ENCODE data around the gene C16orf92. TPM values are rescaled to one million over a fixed set of nuclear protein-coding genes. Genes with fewer than 3 reads are reported as not detected.

Gene C16orf92
- total RNA-seq, 4 donors from 2014 or later = not detected

DNA sequence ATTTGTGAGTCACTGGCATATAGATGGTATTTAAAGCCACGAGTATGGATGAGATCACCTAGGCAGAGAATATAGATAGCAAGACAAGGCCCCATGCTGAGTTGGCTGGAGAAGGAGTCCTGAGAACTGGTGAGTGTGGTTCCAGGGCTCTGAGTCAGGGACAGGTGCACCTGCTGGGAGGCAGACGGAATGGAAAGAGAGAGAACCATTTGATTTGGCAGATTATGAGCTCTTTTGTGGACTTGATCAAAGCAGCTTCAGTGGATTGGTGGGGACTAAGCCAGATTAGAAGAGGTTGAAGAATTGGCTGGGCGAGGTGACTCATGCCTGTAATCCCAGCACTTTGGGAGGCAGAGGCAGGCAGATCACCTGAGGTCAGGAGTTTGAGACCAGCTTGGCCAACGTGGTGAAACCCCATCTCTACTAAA lies 4.3 kb upstream of the C16orf92 start:
- Histone ChIP-seq H3K9me3 (no peaks in the 10 kb centered on the region), H3K27me3 (no peaks in the 10 kb centered on the region), H3K27ac (replicated peaks in 1 of 4) (no peak overlapping the region), H3K36me3 (no peaks in the 10 kb centered on the region), H3K4me1 (peaks cover 6 to 14% (median 13%) of the 10 kb centered on the region in 4 donors), H3K4me3 (no peak overlapping the region)
- no peak for TF ChIP-seq POLR2AphosphoS5 (IDR thresholded peaks at IDR 0.05)
- TF ChIP-seq, protein P1, sequence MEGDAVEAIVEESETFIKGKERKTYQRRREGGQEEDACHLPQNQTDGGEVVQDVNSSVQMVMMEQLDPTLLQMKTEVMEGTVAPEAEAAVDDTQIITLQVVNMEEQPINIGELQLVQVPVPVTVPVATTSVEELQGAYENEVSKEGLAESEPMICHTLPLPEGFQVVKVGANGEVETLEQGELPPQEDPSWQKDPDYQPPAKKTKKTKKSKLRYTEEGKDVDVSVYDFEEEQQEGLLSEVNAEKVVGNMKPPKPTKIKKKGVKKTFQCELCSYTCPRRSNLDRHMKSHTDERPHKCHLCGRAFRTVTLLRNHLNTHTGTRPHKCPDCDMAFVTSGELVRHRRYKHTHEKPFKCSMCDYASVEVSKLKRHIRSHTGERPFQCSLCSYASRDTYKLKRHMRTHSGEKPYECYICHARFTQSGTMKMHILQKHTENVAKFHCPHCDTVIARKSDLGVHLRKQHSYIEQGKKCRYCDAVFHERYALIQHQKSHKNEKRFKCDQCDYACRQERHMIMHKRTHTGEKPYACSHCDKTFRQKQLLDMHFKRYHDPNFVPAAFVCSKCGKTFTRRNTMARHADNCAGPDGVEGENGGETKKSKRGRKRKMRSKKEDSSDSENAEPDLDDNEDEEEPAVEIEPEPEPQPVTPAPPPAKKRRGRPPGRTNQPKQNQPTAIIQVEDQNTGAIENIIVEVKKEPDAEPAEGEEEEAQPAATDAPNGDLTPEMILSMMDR (IDR thresholded peaks at IDR 0.05) = no peak
- no peak for TF ChIP-seq POLR2A (IDR thresholded peaks at IDR 0.05; ENCODE audit: low read depth)
- no peak for TF ChIP-seq EP300 (IDR thresholded peaks at IDR 0.05)
- intact Hi-C loops (cut with DNase I) = no loop called here
- DNase-seq (ENCODE audit: extremely low spot score) = no peak
- 75% methylated on average over 4 of the region's 4 CpGs for WGBS

DNA sequence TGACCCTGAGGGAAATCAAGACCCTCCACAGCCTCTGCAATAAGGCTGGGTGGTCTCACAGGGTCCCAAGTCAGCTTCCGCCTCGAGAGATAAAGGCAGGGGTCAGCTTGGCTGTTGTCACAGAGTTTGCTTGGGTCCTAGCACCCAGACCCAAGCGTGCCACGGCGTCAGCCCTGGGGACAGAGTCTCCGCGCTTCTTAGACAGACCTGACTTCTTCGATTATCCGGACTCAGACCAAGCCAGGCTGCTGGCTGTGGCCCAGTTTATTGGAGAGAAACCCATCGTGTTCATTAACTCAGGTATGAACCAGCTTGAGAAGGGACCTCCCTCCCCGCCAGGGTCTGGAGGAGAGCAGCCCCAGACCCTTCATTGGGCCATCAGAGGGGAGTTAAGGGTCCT lies 588 bp downstream of the C16orf92 start:
- Histone ChIP-seq H3K27me3 (peaks cover 0 to 38% (median 0%) of the 10 kb centered on the region in 4 donors), H3K27ac (replicated peaks in 1 of 4) (no peak overlapping the region), H3K4me3 (no peak overlapping the region), H3K9me3 (no peaks in the 10 kb centered on the region), H3K36me3 (no peaks in the 10 kb centered on the region), H3K4me1 (peaks cover 6 to 14% (median 13%) of the 10 kb centered on the region in 4 donors)
- intact Hi-C loops (cut with DNase I) = no loop called here
- TF ChIP-seq EP300 (IDR thresholded peaks at IDR 0.05) (no peak), POLR2A (IDR thresholded peaks at IDR 0.05; ENCODE audit: low read depth) (no peak)
- TF ChIP-seq, protein P1 (IDR thresholded peaks at IDR 0.05) = no peak
- no peak for DNase-seq (ENCODE audit: extremely low spot score)
- WGBS = 81% methylated on average over 9 of the region's 11 CpGs

DNA sequence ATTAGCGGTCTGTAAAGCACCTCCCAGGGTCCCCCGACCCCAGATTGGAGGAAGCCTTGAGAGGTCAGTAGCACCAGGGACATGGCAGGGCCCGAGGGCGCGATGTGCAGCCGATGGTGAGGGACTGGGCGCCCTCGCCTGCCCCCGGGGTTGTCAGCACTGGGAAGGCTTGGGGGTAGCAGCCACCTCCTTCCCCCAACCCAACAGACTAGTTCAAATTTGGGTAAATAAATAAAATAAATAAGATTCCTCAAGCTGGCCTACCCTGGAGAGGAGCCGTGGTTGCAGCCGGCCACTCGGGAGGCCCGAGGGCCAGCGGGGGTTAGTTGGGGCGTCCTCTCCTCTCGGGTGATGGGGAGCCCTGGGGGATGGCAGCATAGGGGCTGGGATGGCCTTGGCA lies 1.5 kb downstream of the C16orf92 start:
- Histone ChIP-seq H3K36me3 (no peaks in the 10 kb centered on the region), H3K27ac (replicated peaks in 1 of 4) (no peak overlapping the region), H3K9me3 (no peaks in the 10 kb centered on the region), H3K4me1 (peaks cover 6 to 14% (median 13%) of the 10 kb centered on the region in 4 donors), H3K4me3 (no peak overlapping the region), H3K27me3 (peaks cover 0 to 46% (median 4%) of the 10 kb centered on the region in 4 donors)
- intact Hi-C loops (cut with DNase I) = no loop called here
- DNase-seq (ENCODE audit: extremely low spot score) = no peak
- TF ChIP-seq EP300 (IDR thresholded peaks at IDR 0.05) (no peak), POLR2A (IDR thresholded peaks at IDR 0.05; ENCODE audit: low read depth) (no peak), POLR2AphosphoS5 (IDR thresholded peaks at IDR 0.05) (no peak)
- TF ChIP-seq, protein P1 (IDR thresholded peaks at IDR 0.05) = no peak
- WGBS = 88% methylated on average over 11 of the region's 16 CpGs

DNA sequence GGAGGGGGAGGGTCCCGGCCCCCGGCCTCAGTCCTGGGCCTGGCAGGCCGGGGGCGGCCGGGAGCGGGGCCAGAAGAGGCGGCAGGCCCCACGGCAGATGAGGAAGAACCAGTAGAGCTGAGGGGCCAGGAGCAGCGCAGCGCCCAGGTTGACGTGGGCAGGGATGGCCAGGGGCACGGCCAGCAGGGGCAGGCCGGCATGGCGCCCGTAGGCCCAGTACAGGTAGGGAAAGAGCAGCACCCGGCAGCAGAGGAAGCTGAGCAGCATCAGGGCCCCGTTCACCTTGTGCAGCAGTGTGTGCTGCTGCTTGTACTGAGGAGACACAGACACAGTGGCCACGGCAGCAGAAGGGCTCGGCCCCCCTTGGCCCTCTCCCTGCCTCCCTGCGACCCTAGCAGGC lies 2.2 kb downstream of the C16orf92 start:
- WGBS = 82% methylated on average over 17 of the region's 20 CpGs

More for the DNA sequence above, 2.2 kb downstream of the C16orf92 start:
- intact Hi-C loops (cut with DNase I) = no loop called here
- H3K27me3 ChIP-seq = peaks cover 0 to 53% (median 11%) of the 10 kb centered on the region in 4 donors
- TF ChIP-seq, protein P1 (IDR thresholded peaks at IDR 0.05) = no peak
- TF ChIP-seq POLR2AphosphoS5 (IDR thresholded peaks at IDR 0.05) (no peak), EP300 (IDR thresholded peaks at IDR 0.05) (no peak), POLR2A (IDR thresholded peaks at IDR 0.05; ENCODE audit: low read depth) (no peak)
- no peak overlapping the region for H3K27ac ChIP-seq (replicated peaks in 1 of 4)
- H3K4me3 ChIP-seq = no peak overlapping the region
- DNase-seq (ENCODE audit: extremely low spot score) = no peak
- no peaks in the 10 kb centered on the region for H3K36me3 ChIP-seq
- peaks cover 6 to 14% (median 13%) of the 10 kb centered on the region in 4 donors for H3K4me1 ChIP-seq
- H3K9me3 ChIP-seq = no peaks in the 10 kb centered on the region

Measured in esophagus muscularis mucosa (tissue), 4 donors.